HepG2 (cell line): ENCODE results near the gene FCHSD1. TPM values are rescaled to one million over a fixed set of nuclear protein-coding genes. Genes with fewer than 3 reads are reported as not detected.

Experiments used
- ARID4A ChIP-seq: sonication (generic); formaldehyde crosslinking; IDR thresholded peaks from 2 replicates; pipeline ENCODE4 v1.5.0; 2020; ENCODE audit warnings: mild to moderate bottlenecking, missing genetic modification reagents, borderline replicate concordance
- ELK4 ChIP-seq: sonication (generic); formaldehyde crosslinking; IDR thresholded peaks from 2 replicates; pipeline ENCODE4 v1.9.0; 2021; ENCODE audit warnings: missing genetic modification reagents, borderline replicate concordance
- ETV5 ChIP-seq: IDR thresholded peaks from 2 replicates; pipeline ENCODE4 v1.6.1; 2018; ENCODE audit warnings: missing biosample characterization, missing genetic modification reagents, inconsistent platforms, borderline replicate concordance
- GABPA ChIP-seq, 2 experiments: IDR thresholded peaks; 2 replicates each; pipeline ENCODE4 v1.6.1; 2011 to 2016; ENCODE audit warnings: low read depth in 2 of 2, low read length in 1 of 2, missing biosample characterization in 1 of 2, missing genetic modification characterization in 1 of 2
- HIVEP1 ChIP-seq: sonication (generic); formaldehyde crosslinking; IDR thresholded peaks from 2 replicates; pipeline ENCODE4 v1.4.0; 2020; ENCODE audit warnings: mild to moderate bottlenecking, missing genetic modification reagents
- IRF2 ChIP-seq: IDR thresholded peaks from 2 replicates; pipeline ENCODE4 v1.6.1; 2018; ENCODE audit warnings: missing genetic modification reagents, missing compliant biosample characterization
- KDM2A ChIP-seq: sonication (generic); formaldehyde crosslinking; IDR thresholded peaks from 2 replicates; pipeline ENCODE4 v1.4.0; 2020; ENCODE audit warnings: low read depth, missing genetic modification reagents, borderline replicate concordance
- NR2C2 ChIP-seq: sonication (generic); formaldehyde crosslinking; IDR thresholded peaks from 2 replicates; pipeline ENCODE4 v1.4.0; 2020; ENCODE audit warnings: missing genetic modification reagents, mild to moderate bottlenecking, moderate library complexity, borderline replicate concordance
- POLR2G ChIP-seq: fragments of 200-400 bp; formaldehyde crosslinking; IDR thresholded peaks from 2 replicates; pipeline ENCODE4 v1.6.1; 2018; ENCODE audit warnings: mild to moderate bottlenecking, low read depth, low read length, moderate library complexity
- SALL1 ChIP-seq: sonication (generic); formaldehyde crosslinking; IDR thresholded peaks from 2 replicates; pipeline ENCODE4 v1.8.0; 2022; ENCODE audit warnings: mild to moderate bottlenecking, missing genetic modification reagents
- SMARCC2 ChIP-seq: fragments of 450-650 bp; IDR thresholded peaks from 2 replicates; pipeline ENCODE4 v1.6.1; 2017; ENCODE audit warnings: antibody characterized with exemption, mild to moderate bottlenecking
- SP4 ChIP-seq: sonication (generic); formaldehyde crosslinking; IDR thresholded peaks from 2 replicates; pipeline ENCODE4 v1.8.1; 2023; ENCODE audit warnings: mild to moderate bottlenecking, missing genetic modification reagents
- TBX2 ChIP-seq: sonication (generic); formaldehyde crosslinking; IDR thresholded peaks from 2 replicates; pipeline ENCODE4 v1.5.0; 2020; ENCODE audit warnings: missing genetic modification reagents, mild to moderate bottlenecking, borderline replicate concordance
- ZNF501 ChIP-seq: sonication (generic); formaldehyde crosslinking; IDR thresholded peaks from 2 replicates; pipeline ENCODE4 v1.5.1; 2020; ENCODE audit warnings: mild to moderate bottlenecking, moderate library complexity, missing genetic modification reagents
- ZNF770 ChIP-seq: sonication (generic); formaldehyde crosslinking; IDR thresholded peaks from 2 replicates; pipeline ENCODE4 v1.5.0; 2020; ENCODE audit warnings: mild to moderate bottlenecking, missing genetic modification reagents
- ZNF788 ChIP-seq: sonication (generic); formaldehyde crosslinking; IDR thresholded peaks from 2 replicates; pipeline ENCODE4 v1.5.0; 2020; ENCODE audit warnings: mild to moderate bottlenecking, missing genetic modification reagents, borderline replicate concordance
- ZSCAN29 ChIP-seq: sonication (generic); formaldehyde crosslinking; conservative IDR thresholded peaks from 2 replicates; pipeline ENCODE4 v1.4.0; 2020; ENCODE audit warnings: mild to moderate bottlenecking, missing genetic modification reagents
- polyA plus RNA-seq, 8 experiments: library from polyadenylated mRNA; depleted of rRNA in 3 of 8; stranded (reverse) in 7 of 8; unstranded in 1 of 8; fragments of >200 nt; fragmentation: Illumina TruSeq in 4 of 8; extraction: Trizol in 4 of 8; gene quantifications; 2 replicates each; pipeline versions ENCODE4 v1.2.1 to v1.2.3, GENCODE V29; 2011 to 2016; ENCODE audit warnings: low read depth in 4 of 8, missing spikeins in 1 of 8, mixed read lengths in 1 of 8; ENCODE audit not compliant: insufficient read depth in 1 of 8
- total RNA-seq, 5 experiments: library from RNA; depleted of rRNA; stranded (reverse); fragments of >200 nt; fragmentation: Illumina TruSeq; extraction: Trizol; gene quantifications; 2 replicates each; pipeline ENCODE4 v1.2.3, GENCODE V29; 2016; ENCODE audit warnings: low read depth in 1 of 5
- TF ChIP-seq, protein P1 (sequence below): sonication (generic); formaldehyde crosslinking; IDR thresholded peaks from 2 replicates; pipeline ENCODE4 v1.8.0; 2022; ENCODE audit warnings: mild to moderate bottlenecking, missing genetic modification reagents, borderline replicate concordance

The FCHSD1 gene
- total and polyA plus RNA-seq, 2 of the 13 experiments (the other 11 are each of a cell fraction or from before 2014, with no cell fraction given): 5.5 to 15.4 TPM

- peak; percentile 25; the same call in 1 of the 2 replicates for TF ChIP-seq NR2C2 (CRISPR knock-in tag)
- TF ChIP-seq KDM2A (CRISPR knock-in tag): no peak; the same call in 1 of the 2 replicates
- TF ChIP-seq ARID4A (CRISPR knock-in tag): peak; percentile 52; the same call in 1 of the 2 replicates
- no peak for TF ChIP-seq ZNF788 (CRISPR knock-in tag)
- peak; percentile 54; the same call in 1 of the 2 replicates for TF ChIP-seq TBX2 (CRISPR knock-in tag)
- no peak for TF ChIP-seq ELK4 (CRISPR knock-in tag)
- TF ChIP-seq HIVEP1 (CRISPR knock-in tag): peak; percentile 70; the same call in 1 of the 2 replicates
- 0 out of 2 replicates have a peak, but pooled peaks have one; percentile 28 for TF ChIP-seq IRF2 (CRISPR knock-in tag)
- peak; percentile 72 for TF ChIP-seq SP4 (CRISPR knock-in tag)
- TF ChIP-seq ETV5 (CRISPR knock-in tag): peak; percentile 64; the same call in 1 of the 2 replicates
- peak; percentile 79 for TF ChIP-seq ZNF501 (CRISPR knock-in tag)
- TF ChIP-seq, protein P1, sequence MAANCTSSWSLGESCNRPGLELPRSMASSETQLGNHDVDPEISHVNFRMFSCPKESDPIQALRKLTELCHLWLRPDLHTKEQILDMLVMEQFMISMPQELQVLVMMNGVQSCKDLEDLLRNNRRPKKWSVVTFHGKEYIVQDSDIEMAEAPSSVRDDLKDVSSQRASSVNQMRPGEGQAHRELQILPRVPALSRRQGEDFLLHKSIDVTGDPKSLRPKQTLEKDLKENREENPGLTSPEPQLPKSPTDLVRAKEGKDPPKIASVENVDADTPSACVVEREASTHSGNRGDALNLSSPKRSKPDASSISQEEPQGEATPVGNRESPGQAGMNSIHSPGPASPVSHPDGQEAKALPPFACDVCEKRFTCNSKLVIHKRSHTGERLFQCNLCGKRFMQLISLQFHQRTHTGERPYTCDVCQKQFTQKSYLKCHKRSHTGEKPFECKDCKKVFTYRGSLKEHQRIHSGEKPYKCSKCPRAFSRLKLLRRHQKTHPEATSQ: no peak
- TF ChIP-seq GABPA (IDR thresholded peaks at IDR 0.05; ENCODE audit: low read depth, low read length): no peak
- TF ChIP-seq GABPA (CRISPR knock-in tag; IDR thresholded peaks at IDR 0.05; ENCODE audit: low read depth): 0 out of 2 replicates have a peak, but pooled peaks have one; percentile 31
- no peak for TF ChIP-seq SMARCC2
- peak; percentile 53; the same call in 1 of the 2 replicates for TF ChIP-seq SALL1 (CRISPR knock-in tag)
- no peak for TF ChIP-seq ZNF770
- TF ChIP-seq POLR2G: peak; percentile 81
- TF ChIP-seq ZSCAN29 (CRISPR knock-in tag): no peak
Measured at GRCh38 chr5:141650851-141651727, at the start of gene FCHSD1 (continued).
